Measurements from ENCODE around the gene POMGNT2.

DNA sequence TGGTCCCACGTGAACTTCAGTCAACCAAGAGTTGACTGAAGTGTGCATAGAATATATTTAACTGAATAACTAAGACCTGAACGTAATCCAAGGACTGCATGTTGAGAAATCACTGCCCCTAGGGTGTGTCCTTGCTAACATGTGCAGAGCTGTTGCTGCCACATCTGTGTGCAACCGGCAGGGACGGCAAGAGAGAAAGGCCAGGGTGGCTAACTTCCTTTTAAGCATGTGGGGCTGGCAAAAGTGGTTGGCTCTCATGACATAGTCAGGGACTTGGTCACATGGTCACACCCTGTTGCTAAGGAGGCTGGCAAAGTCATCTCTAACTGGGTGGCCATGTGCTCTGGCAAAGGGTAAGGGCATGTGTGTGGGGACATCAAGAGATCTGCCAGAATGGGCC lies 74.4 kb downstream of the POMGNT2 start:
- TF ChIP-seq, protein P1, sequence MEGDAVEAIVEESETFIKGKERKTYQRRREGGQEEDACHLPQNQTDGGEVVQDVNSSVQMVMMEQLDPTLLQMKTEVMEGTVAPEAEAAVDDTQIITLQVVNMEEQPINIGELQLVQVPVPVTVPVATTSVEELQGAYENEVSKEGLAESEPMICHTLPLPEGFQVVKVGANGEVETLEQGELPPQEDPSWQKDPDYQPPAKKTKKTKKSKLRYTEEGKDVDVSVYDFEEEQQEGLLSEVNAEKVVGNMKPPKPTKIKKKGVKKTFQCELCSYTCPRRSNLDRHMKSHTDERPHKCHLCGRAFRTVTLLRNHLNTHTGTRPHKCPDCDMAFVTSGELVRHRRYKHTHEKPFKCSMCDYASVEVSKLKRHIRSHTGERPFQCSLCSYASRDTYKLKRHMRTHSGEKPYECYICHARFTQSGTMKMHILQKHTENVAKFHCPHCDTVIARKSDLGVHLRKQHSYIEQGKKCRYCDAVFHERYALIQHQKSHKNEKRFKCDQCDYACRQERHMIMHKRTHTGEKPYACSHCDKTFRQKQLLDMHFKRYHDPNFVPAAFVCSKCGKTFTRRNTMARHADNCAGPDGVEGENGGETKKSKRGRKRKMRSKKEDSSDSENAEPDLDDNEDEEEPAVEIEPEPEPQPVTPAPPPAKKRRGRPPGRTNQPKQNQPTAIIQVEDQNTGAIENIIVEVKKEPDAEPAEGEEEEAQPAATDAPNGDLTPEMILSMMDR (IDR thresholded peaks at IDR 0.05), result no peak
- no peak for TF ChIP-seq POLR2AphosphoS5 (IDR thresholded peaks at IDR 0.05)
